ENCODE data around the gene SLC22A17. TPM values are rescaled to one million over a fixed set of nuclear protein-coding genes. Genes with fewer than 3 reads are reported as not detected.

SLC22A17 gene
- total and polyA plus RNA-seq, 11 donors = 7.2 to 14.9 (median 9.8) TPM

DNA sequence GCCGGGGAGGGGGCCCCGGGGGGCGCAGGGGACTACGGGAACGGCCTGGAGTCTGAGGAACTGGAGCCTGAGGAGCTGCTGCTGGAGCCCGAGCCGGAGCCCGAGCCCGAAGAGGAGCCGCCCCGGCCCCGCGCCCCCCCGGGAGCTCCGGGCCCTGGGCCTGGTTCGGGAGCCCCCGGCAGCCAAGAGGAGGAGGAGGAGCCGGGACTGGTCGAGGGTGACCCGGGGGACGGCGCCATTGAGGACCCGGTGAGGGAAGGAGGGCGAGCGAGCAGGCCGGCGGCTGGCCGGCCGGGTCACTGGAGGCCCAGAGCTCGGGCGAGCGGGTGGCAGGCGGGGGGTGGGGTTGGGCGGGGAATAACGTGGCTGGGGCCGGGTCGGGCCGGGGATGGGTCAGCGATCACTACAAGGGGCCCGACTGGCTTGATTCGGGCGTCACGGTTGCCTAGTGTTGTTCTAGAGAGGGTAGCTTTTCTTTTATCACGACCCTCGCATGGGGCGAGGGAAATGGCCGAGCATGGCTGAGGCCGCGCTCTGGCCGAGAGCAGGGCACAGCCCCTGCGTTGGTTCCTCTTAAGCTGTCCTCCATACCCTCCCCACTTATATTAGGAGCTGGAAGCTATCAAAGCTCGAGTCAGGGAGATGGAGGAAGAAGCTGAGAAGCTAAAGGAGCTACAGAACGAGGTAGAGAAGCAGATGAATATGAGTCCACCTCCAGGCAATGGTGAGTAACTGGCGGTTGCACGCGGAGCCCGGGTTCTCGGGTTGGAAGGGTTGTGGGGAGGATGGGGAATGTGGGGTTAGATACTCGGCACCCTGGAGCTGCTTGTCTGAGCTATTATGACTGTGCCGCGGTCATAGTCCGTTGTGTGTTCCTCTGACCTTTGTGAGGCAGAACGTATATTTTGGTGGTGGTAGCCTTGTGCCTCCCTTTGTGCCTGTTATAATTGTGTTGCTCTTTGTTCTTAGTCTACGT lies 30.8 kb downstream of the SLC22A17 start:
- H3K4me1 ChIP-seq = peaks cover 4 to 26% (median 15%) of the 10 kb centered on the region in 12 donors
- no peaks in the 10 kb centered on the region for H3K9me3 ChIP-seq
- DNase-seq = peak in 4 of 5 donors; percentile 55 to 79 (median 59)
- peak in 2 of 4 donors; percentile 17 to 28 for ATAC-seq
- peak overlapping the region; percentile 89 to 98 (median 97) for H3K27ac ChIP-seq
- peaks cover 0 to 40% (median 33%) of the 10 kb centered on the region in 9 donors for H3K36me3 ChIP-seq
- 0 to 1% (median 1%) methylated on average over 39 to 64 of the region's 64 CpGs for WGBS, 4 donors
- H3K4me3 ChIP-seq = peak overlapping the region; percentile 84 to 99 (median 92)
- no peaks in the 10 kb centered on the region for H3K27me3 ChIP-seq
- intact Hi-C loops (cut with DNase I) = loop anchor here in 8 of 10 donors (1.0 to 10.0 kb wide), 7 partner anchors 15 to 243 kb away; partner anchors contain the start of genes AP1G2 (in 5 of the 8), NGDN (in 3 of the 8), BCL2L2 (in 1 of the 8) and THTPA (in 1 of the 8)
- TF ChIP-seq, protein P1, sequence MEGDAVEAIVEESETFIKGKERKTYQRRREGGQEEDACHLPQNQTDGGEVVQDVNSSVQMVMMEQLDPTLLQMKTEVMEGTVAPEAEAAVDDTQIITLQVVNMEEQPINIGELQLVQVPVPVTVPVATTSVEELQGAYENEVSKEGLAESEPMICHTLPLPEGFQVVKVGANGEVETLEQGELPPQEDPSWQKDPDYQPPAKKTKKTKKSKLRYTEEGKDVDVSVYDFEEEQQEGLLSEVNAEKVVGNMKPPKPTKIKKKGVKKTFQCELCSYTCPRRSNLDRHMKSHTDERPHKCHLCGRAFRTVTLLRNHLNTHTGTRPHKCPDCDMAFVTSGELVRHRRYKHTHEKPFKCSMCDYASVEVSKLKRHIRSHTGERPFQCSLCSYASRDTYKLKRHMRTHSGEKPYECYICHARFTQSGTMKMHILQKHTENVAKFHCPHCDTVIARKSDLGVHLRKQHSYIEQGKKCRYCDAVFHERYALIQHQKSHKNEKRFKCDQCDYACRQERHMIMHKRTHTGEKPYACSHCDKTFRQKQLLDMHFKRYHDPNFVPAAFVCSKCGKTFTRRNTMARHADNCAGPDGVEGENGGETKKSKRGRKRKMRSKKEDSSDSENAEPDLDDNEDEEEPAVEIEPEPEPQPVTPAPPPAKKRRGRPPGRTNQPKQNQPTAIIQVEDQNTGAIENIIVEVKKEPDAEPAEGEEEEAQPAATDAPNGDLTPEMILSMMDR (IDR thresholded peaks at IDR 0.05) = peak in 1 of 12 donors; percentile 4
- no peak for TF ChIP-seq POLR2A (IDR thresholded peaks at IDR 0.05)

DNA sequence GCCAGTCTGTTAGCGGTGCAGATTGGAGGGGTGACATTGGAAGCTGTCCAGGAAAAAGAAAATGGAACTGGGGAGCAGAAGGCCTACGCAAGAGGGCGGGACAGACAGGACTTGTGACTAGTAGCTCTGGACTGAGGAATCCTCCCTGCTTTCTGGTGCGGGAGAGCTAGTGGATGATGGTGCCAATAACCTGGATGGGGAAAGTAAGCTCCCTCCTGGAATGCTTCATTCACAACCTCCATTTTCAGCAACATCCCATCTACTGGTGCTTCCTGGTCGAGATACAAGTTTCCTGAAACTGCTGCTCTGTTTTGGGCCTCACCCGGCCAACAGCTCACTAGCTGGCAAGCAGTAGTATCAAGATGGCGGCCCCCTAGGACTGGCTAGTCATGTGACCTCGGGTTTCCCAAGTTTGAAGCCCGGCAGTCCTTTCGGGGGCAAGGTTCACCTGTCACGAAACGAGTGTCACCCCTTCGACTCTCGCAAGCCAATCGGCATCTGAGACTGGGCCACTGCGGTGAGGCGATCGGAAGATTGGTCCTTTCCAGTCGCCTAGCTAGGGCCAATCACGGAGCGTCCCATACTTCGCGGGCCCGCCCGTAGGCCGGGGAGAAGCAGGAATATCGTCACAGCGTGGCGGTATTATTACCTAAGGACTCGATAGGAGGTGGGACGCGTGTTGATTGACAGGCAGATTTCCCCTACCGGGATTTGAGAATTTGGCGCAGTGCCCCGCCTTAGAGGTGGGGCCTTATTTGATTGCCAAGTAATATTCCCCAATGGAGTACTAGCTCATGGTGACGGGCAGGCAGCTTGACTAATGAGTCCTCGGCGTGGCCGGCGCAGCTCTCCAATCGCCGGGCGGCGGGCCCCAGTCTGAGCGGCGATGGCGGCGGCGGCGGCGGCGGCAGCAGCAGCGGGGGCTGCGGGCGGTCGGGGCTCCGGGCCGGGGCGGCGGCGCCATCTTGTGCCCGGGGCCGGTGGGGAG lies 31.8 kb downstream of the SLC22A17 start, which contains the start of gene PABPN1:
Gene PABPN1 (plus strand): TSS at position 874 of the 988 bp plus-strand sequence. CDS start 13 bp downstream, at position 887.
- ATAC-seq = peak; percentile 92 to 97 (median 96)
- Histone ChIP-seq H3K4me1 (peaks cover 4 to 26% (median 15%) of the 10 kb centered on the region in 12 donors), H3K36me3 (peaks cover 0 to 39% (median 32%) of the 10 kb centered on the region in 9 donors), H3K27ac (peak within 1 kb of the TSS; percentile 89 to 98 (median 97)), H3K27me3 (no peaks in the 10 kb centered on the region), H3K4me3 (peak within 1 kb of the TSS; percentile 84 to 99 (median 92)), H3K9me3 (no peaks in the 10 kb centered on the region)
- peak; percentile 98 to 99 (median 99) for DNase-seq
- peak in 1 of 2 donors; percentile 53 for TF ChIP-seq POLR2A (IDR thresholded peaks at IDR 0.05)
- TF ChIP-seq, protein P1 (IDR thresholded peaks at IDR 0.05) = no peak
- intact Hi-C loops (cut with DNase I) = loop anchor here in 8 of 10 donors (1.0 to 10.0 kb wide), 7 partner anchors 14 to 244 kb away; partner anchors contain the start of genes AP1G2 (in 5 of the 8), NGDN (in 3 of the 8), BCL2L2 (in 1 of the 8) and THTPA (in 1 of the 8)
- WGBS, 4 donors = 3 to 8% (median 5%) methylated on average over 35 to 63 of the region's 63 CpGs

DNA sequence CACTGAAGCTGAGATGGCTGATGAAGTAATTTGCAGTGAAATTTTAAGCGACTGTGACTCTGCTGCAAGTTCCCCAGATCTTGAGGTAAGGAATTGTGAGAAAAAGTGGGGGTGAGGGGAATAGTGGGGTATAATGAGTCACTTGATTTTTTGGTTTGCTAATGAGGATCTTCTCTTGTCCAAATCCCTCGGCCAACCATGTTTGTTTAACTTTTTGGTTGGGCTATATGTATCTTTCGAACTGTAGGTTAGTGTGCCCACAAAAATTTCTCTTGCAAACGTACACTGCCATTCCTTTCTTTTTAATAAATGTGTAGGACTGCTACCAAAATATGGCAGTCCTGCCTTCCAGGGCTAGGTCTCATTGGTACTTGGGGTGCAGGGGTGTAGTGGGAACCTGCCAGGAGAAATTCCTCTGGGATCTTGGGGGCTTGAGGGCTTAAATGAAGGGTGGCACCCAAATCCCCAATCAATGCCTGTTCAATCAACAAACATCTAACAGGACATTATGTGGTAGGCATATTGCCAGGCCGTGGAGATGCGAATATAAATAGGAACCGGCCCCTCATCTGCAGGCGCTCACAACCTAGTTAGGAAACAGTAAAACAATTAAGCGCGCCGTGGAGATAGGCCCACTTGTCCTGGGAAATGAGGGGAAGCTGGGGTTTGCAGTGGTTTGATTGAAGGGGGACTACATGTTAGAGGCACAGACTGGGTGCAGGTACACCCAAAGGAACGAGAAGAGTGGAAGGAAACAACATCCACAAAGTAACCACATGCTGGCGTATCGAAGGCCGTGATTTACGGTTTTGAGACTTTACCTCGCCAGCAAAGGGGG lies 32.7 kb downstream of the SLC22A17 start:
- H3K4me1 ChIP-seq = peaks cover 4 to 26% (median 15%) of the 10 kb centered on the region in 12 donors
- no peaks in the 10 kb centered on the region for H3K27me3 ChIP-seq
- DNase-seq = no peak
- intact Hi-C loops (cut with DNase I) = loop anchor here in 8 of 10 donors (2.0 to 10.0 kb wide), 5 partner anchors 13 to 245 kb away; partner anchors contain the start of genes AP1G2 (in 5 of the 8), NGDN (in 2 of the 8), BCL2L2 (in 1 of the 8) and THTPA (in 1 of the 8)
- no peaks in the 10 kb centered on the region for H3K9me3 ChIP-seq
- peaks cover 0 to 35% (median 24%) of the 10 kb centered on the region in 9 donors for H3K36me3 ChIP-seq
- 91 to 96% (median 92%) methylated on average over 17 of the region's 17 CpGs for WGBS, 4 donors
- TF ChIP-seq POLR2A (IDR thresholded peaks at IDR 0.05) = no peak
- peak overlapping the region; percentile 69 to 97 (median 91) for H3K27ac ChIP-seq
- H3K4me3 ChIP-seq = peak overlapping the region; percentile 4 to 91 (median 48)
- ATAC-seq = no peak

Measured in heart left ventricle (tissue), 16 donors.